HL-60/S4 treated with retinoic acid at 250 ng/mL for 4 days and 3 days (cell line): ENCODE results near the gene SPAG16.

Source experiments
- in situ Hi-C: fragments of 300-500 bp; cut with MboI; formaldehyde crosslinking; loops from 2 replicates; pipeline ENCODE4 v1.7.0; 2022; ENCODE audit warnings: low sequenced_read_pairs

Gene SPAG16

GRCh38 chr2:213537579-213537978 is 253.3 kb downstream of the SPAG16 start:
- in situ Hi-C loops = no loop called here

GRCh38 chr2:213544940-213545339 is 260.7 kb downstream of the SPAG16 start:
- in situ Hi-C loops = no loop called here

GRCh38 chr2:213545481-213545880 is 261.2 kb downstream of the SPAG16 start:
- in situ Hi-C loops = no loop called here

- in situ Hi-C loops = no loop called here
Measured at GRCh38 chr2:213545964-213546475, 261.8 kb downstream of the SPAG16 start.

GRCh38 chr2:213551526-213551925 is 267.3 kb downstream of the SPAG16 start:
- in situ Hi-C loops = no loop called here

- in situ Hi-C loops = no loop called here
Measured at GRCh38 chr2:213559053-213559452, 274.8 kb downstream of the SPAG16 start.

- in situ Hi-C loops = no loop called here
Measured at GRCh38 chr2:213561759-213562158, 277.5 kb downstream of the SPAG16 start.

- in situ Hi-C loops = no loop called here
Measured at GRCh38 chr2:213562539-213563180, 278.4 kb downstream of the SPAG16 start.

GRCh38 chr2:213566846-213567245 is 282.6 kb downstream of the SPAG16 start:
- in situ Hi-C loops = no loop called here

- in situ Hi-C loops = no loop called here
Measured at GRCh38 chr2:213609570-213610170, 325.4 kb downstream of the SPAG16 start.

GRCh38 chr2:213627054-213627710 is 342.9 kb downstream of the SPAG16 start:
- in situ Hi-C loops = no loop called here

GRCh38 chr2:213627835-213628460 is 343.7 kb downstream of the SPAG16 start:
- in situ Hi-C loops = no loop called here

- in situ Hi-C loops = no loop called here
Measured at GRCh38 chr2:213640738-213641425, 356.6 kb downstream of the SPAG16 start.

GRCh38 chr2:213644926-213645325 is 360.7 kb downstream of the SPAG16 start:
- in situ Hi-C loops = no loop called here

GRCh38 chr2:213649176-213649575 is 364.9 kb downstream of the SPAG16 start:
- in situ Hi-C loops = no loop called here

GRCh38 chr2:213664817-213665216 is 380.6 kb downstream of the SPAG16 start:
- in situ Hi-C loops = no loop called here

GRCh38 chr2:213669657-213670056 is 385.4 kb downstream of the SPAG16 start:
- in situ Hi-C loops = no loop called here

- in situ Hi-C loops = no loop called here
Measured at GRCh38 chr2:213678437-213679218, 394.4 kb downstream of the SPAG16 start.

GRCh38 chr2:213679894-213680293 is 395.6 kb downstream of the SPAG16 start:
- in situ Hi-C loops = no loop called here

- in situ Hi-C loops = no loop called here
Measured at GRCh38 chr2:213682276-213682675, 398.0 kb downstream of the SPAG16 start.
